ENCODE data around the gene ARSB. TPM values are rescaled to one million over a fixed set of nuclear protein-coding genes. Genes with fewer than 3 reads are reported as not detected.

ARSB gene
- total and polyA plus RNA-seq, 2 donors from 2014 or later: 8.3 to 16.4 TPM

- Histone ChIP-seq H3K27me3 (ENCODE audit: control insufficient read depth, insufficient read depth, low read length) (no peaks in the 10 kb centered on the region), H3K9ac (ENCODE audit: low read length in 3 of 3) (no peak overlapping the region), H3K9me3 (ENCODE audit: control insufficient read depth in 2 of 3, insufficient read depth in 1 of 3, low read length in 3 of 3) (no peaks in the 10 kb centered on the region), H3K27ac (ENCODE audit: low read depth in 2 of 2, low read length in 2 of 2) (no peak overlapping the region), H3K4me3 (ENCODE audit: low read length in 3 of 3) (no peak overlapping the region), H3K4me1 (ENCODE audit: control insufficient read depth in 2 of 3, insufficient read depth in 2 of 3, low read depth in 1 of 3, low read length in 3 of 3) (no peaks in the 10 kb centered on the region), H3K36me3 (ENCODE audit: control insufficient read depth in 2 of 3, insufficient read depth in 3 of 3, low read length in 3 of 3) (no peaks in the 10 kb centered on the region)
- no peak for TF ChIP-seq CTCF (IDR thresholded peaks at IDR 0.05; ENCODE audit: borderline replicate concordance, extremely low read depth, insufficient read depth)
- DNase-seq (no peak), FAIRE-seq (no peak)
- intact Hi-C loops (cut with DNase I): no loop called here
These were observed 54.4 kb downstream of the ARSB start for GRCh38 chr5:78930721-78931120.

DNA sequence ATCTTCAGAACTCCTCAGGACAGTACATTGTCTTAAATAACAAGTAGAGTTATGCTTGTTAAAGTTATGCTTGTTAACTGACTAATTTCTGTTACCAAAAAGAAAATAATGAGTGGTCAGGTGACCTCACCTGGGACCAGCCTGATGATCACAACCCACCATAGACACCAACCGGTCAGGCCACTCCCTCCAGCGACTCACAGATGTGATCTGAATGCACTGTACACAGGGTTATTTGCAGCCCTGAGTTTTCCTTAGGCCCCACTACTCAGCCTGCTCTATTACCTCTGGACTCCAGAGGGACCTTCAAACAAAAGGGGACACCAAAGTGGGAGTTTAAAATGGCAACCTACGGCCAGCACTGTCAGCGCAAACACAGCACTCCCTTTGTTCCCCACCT lies 55.3 kb downstream of the ARSB start:
- no peak for TF ChIP-seq CTCF (IDR thresholded peaks at IDR 0.05; ENCODE audit: borderline replicate concordance, extremely low read depth, insufficient read depth)
- DNase-seq: no peak

GRCh38 chr5:78927657-78928282 lies 57.3 kb downstream of the ARSB start:
- no peak overlapping the region for H3K9ac ChIP-seq (ENCODE audit: low read length in 3 of 3)
- no peaks in the 10 kb centered on the region for H3K4me1 ChIP-seq (ENCODE audit: control insufficient read depth in 2 of 3, insufficient read depth in 2 of 3, low read depth in 1 of 3, low read length in 3 of 3)
- no peak for TF ChIP-seq CTCF (IDR thresholded peaks at IDR 0.05; ENCODE audit: borderline replicate concordance, extremely low read depth, insufficient read depth)
- H3K4me3 ChIP-seq (ENCODE audit: low read length in 3 of 3): no peak overlapping the region
- no peak overlapping the region for H3K27ac ChIP-seq (ENCODE audit: low read depth in 2 of 2, low read length in 2 of 2)
- H3K9me3 ChIP-seq (ENCODE audit: control insufficient read depth in 2 of 3, insufficient read depth in 1 of 3, low read length in 3 of 3): no peaks in the 10 kb centered on the region
- FAIRE-seq: no peak
- intact Hi-C loops (cut with DNase I): no loop called here
- DNase-seq: no peak
- H3K27me3 ChIP-seq (ENCODE audit: control insufficient read depth, insufficient read depth, low read length): no peaks in the 10 kb centered on the region
- peaks cover 0 to 3% (median 0%) of the 10 kb centered on the region in 3 donors for H3K36me3 ChIP-seq (ENCODE audit: control insufficient read depth in 2 of 3, insufficient read depth in 3 of 3, low read length in 3 of 3)

More for the DNA sequence above, 55.3 kb downstream of the ARSB start:
- intact Hi-C loops (cut with DNase I): no loop called here
- H3K4me3 ChIP-seq (ENCODE audit: low read length in 3 of 3): no peak overlapping the region
- H3K9ac ChIP-seq (ENCODE audit: low read length in 3 of 3): no peak overlapping the region
- H3K4me1 ChIP-seq (ENCODE audit: control insufficient read depth in 2 of 3, insufficient read depth in 2 of 3, low read depth in 1 of 3, low read length in 3 of 3): no peaks in the 10 kb centered on the region
- no peaks in the 10 kb centered on the region for H3K9me3 ChIP-seq (ENCODE audit: control insufficient read depth in 2 of 3, insufficient read depth in 1 of 3, low read length in 3 of 3)
- no peak overlapping the region for H3K27ac ChIP-seq (ENCODE audit: low read depth in 2 of 2, low read length in 2 of 2)
- H3K36me3 ChIP-seq (ENCODE audit: control insufficient read depth in 2 of 3, insufficient read depth in 3 of 3, low read length in 3 of 3): no peaks in the 10 kb centered on the region
- no peaks in the 10 kb centered on the region for H3K27me3 ChIP-seq (ENCODE audit: control insufficient read depth, insufficient read depth, low read length)
- FAIRE-seq: no peak

GRCh38 chr5:78926252-78926651 lies 58.9 kb downstream of the ARSB start:
- H3K9me3 ChIP-seq (ENCODE audit: control insufficient read depth in 2 of 3, insufficient read depth in 1 of 3, low read length in 3 of 3): no peaks in the 10 kb centered on the region
- no peak overlapping the region for H3K27ac ChIP-seq (ENCODE audit: low read depth in 2 of 2, low read length in 2 of 2)
- H3K9ac ChIP-seq (ENCODE audit: low read length in 3 of 3): no peak overlapping the region
- DNase-seq (no peak), FAIRE-seq (no peak)
- H3K4me1 ChIP-seq (ENCODE audit: control insufficient read depth in 2 of 3, insufficient read depth in 2 of 3, low read depth in 1 of 3, low read length in 3 of 3): no peaks in the 10 kb centered on the region
- peaks cover 0 to 5% (median 0%) of the 10 kb centered on the region in 3 donors for H3K36me3 ChIP-seq (ENCODE audit: control insufficient read depth in 2 of 3, insufficient read depth in 3 of 3, low read length in 3 of 3)
- no peaks in the 10 kb centered on the region for H3K27me3 ChIP-seq (ENCODE audit: control insufficient read depth, insufficient read depth, low read length)
- no peak overlapping the region for H3K4me3 ChIP-seq (ENCODE audit: low read length in 3 of 3)
- intact Hi-C loops (cut with DNase I): no loop called here
- no peak for TF ChIP-seq CTCF (IDR thresholded peaks at IDR 0.05; ENCODE audit: borderline replicate concordance, extremely low read depth, insufficient read depth)

All from kidney (tissue), 14 donors.